Large intestine (tissue), 3 donors: ENCODE results near the gene TANC2. TPM values are rescaled to one million over a fixed set of nuclear protein-coding genes. Genes with fewer than 3 reads are reported as not detected.
A peak's percentile ranks its signal among the peaks of the same experiment; 100 is the strongest.

ENCODE experiments used
- DNase-seq, 2 donors: peaks; one replicate each; pipeline versions ENCODE4 v3.0.0 to v3.0.0-alpha.2; 2013
- H3K27ac ChIP-seq: one replicate; pipeline ENCODE4 v1.5.1; 2013; ENCODE audit warnings: low read length
- H3K27me3 ChIP-seq: 2 replicates; pipeline ENCODE4 v1.6.1; 2013; ENCODE audit warnings: low read length; ENCODE audit not compliant: control insufficient read depth, insufficient read depth
- H3K36me3 ChIP-seq: 2 replicates; pipeline ENCODE4 v1.6.1; 2013; ENCODE audit warnings: low read length; ENCODE audit not compliant: control insufficient read depth, insufficient read depth
- H3K4me1 ChIP-seq: one replicate; pipeline ENCODE4 v1.6.1; 2013; ENCODE audit warnings: low read length; ENCODE audit not compliant: control insufficient read depth, insufficient read depth
- H3K4me3 ChIP-seq: one replicate; pipeline ENCODE4 v1.5.1; 2013; ENCODE audit warnings: low read length
- H3K9me3 ChIP-seq: one replicate; pipeline ENCODE4 v1.6.1; 2013; ENCODE audit warnings: mild to moderate bottlenecking, low read depth, low read length, moderate library complexity; ENCODE audit not compliant: control insufficient read depth
- WGBS: methylation state at CpG from one replicate; pipeline ENCODE4 v1.1.5; 2013; ENCODE audit warnings: low lambda C conversion rate; ENCODE audit not compliant: insufficient coverage; 5-methylcytosine and 5-hydroxymethylcytosine counted together
- polyA plus RNA-seq: library from polyadenylated mRNA; unstranded; fragments of 120-200 nt; gene quantifications from one replicate; pipeline ENCODE4 v1.2.1, GENCODE V29; 2013

Gene TANC2
- polyA plus RNA-seq, 1 donor = 12.8 TPM

DNA sequence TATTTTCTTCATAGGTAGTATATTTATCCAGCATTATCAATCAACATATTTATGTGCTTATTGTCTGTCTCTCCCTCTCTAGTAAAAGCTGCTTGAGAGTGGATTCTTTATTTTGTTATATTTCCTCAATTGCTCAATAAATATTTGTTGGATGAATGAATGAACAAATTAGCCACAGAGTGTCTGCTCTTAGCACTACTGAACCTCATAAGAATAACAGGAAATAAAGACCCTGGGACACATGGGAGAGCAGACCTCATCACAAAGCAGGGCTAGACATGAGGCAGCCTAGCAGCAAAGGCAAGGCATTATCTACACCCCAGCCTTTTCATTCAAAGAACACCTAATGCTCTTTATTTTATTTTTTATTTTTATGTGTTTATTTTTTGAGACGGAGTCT, 34.9 kb upstream of the TANC2 start:
- WGBS = 100% methylated on average over 1 of the region's 1 CpG
- Histone ChIP-seq H3K36me3 (no peaks in the 10 kb centered on the region), H3K4me3 (no peak overlapping the region), H3K4me1 (no peaks in the 10 kb centered on the region), H3K27ac (no peak overlapping the region), H3K9me3 (no peaks in the 10 kb centered on the region), H3K27me3 (no peaks in the 10 kb centered on the region)
- DNase-seq = no peak

- H3K27ac ChIP-seq = no peak overlapping the region
- no peaks in the 10 kb centered on the region for H3K36me3 ChIP-seq
- WGBS = 65% methylated on average over 5 of the region's 15 CpGs
- no peak overlapping the region for H3K4me3 ChIP-seq
- DNase-seq = peak; percentile 9
- H3K4me1 ChIP-seq = no peaks in the 10 kb centered on the region
- H3K27me3 ChIP-seq = no peaks in the 10 kb centered on the region
- no peaks in the 10 kb centered on the region for H3K9me3 ChIP-seq
Measured at GRCh38 chr17:62933501-62934385, 32.3 kb upstream of the TANC2 start.

GRCh38 chr17:62935098-62935497, 30.9 kb upstream of the TANC2 start:
- no peak overlapping the region for H3K27ac ChIP-seq
- H3K4me3 ChIP-seq = no peak overlapping the region
- no peaks in the 10 kb centered on the region for H3K27me3 ChIP-seq
- no peaks in the 10 kb centered on the region for H3K4me1 ChIP-seq
- no CpG with 5 or more reads among the region's 1 CpG for WGBS
- no peaks in the 10 kb centered on the region for H3K9me3 ChIP-seq
- DNase-seq = no peak
- no peaks in the 10 kb centered on the region for H3K36me3 ChIP-seq

DNA sequence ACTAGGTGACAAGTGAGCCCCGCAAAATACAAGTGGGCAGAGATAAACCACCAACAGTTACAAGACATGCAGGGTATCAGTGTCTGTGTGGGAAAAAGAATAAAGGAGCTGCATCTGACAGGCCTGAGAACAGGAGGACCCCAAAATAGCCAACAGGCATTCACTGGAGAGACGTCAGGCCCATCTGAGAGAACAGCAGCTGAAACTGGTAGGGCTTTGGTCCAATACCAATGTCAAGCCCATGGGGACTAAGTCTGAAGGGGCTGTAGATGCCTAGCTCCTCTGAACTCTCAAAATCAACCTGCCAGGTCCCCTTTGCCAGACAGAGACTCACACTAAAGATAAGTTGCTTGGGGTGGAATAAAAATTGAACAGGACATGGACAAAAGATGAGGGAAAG, 30.5 kb upstream of the TANC2 start:
- DNase-seq = no peak
- Histone ChIP-seq H3K27me3 (no peaks in the 10 kb centered on the region), H3K36me3 (no peaks in the 10 kb centered on the region), H3K27ac (no peak overlapping the region), H3K9me3 (no peaks in the 10 kb centered on the region), H3K4me1 (no peaks in the 10 kb centered on the region), H3K4me3 (no peak overlapping the region)
- WGBS = 100% methylated on average over 1 of the region's 2 CpGs

GRCh38 chr17:62937606-62938005, 28.4 kb upstream of the TANC2 start:
- no peak overlapping the region for H3K27ac ChIP-seq
- no peaks in the 10 kb centered on the region for H3K27me3 ChIP-seq
- H3K9me3 ChIP-seq = no peaks in the 10 kb centered on the region
- WGBS = no CpG with 5 or more reads among the region's 1 CpG
- no peak for DNase-seq
- H3K4me1 ChIP-seq = no peaks in the 10 kb centered on the region
- H3K4me3 ChIP-seq = no peak overlapping the region
- no peaks in the 10 kb centered on the region for H3K36me3 ChIP-seq

- 100% methylated on average over 1 of the region's 4 CpGs for WGBS
- H3K4me1 ChIP-seq = no peaks in the 10 kb centered on the region
- H3K36me3 ChIP-seq = no peaks in the 10 kb centered on the region
- H3K9me3 ChIP-seq = no peaks in the 10 kb centered on the region
- H3K27me3 ChIP-seq = no peaks in the 10 kb centered on the region
- no peak overlapping the region for H3K4me3 ChIP-seq
- H3K27ac ChIP-seq = no peak overlapping the region
- DNase-seq = no peak
Measured at GRCh38 chr17:62941358-62941991, 24.6 kb upstream of the TANC2 start.

GRCh38 chr17:62948370-62948769, 17.7 kb upstream of the TANC2 start:
- no peaks in the 10 kb centered on the region for H3K27me3 ChIP-seq
- 80% methylated on average over 1 of the region's 1 CpG for WGBS

DNA sequence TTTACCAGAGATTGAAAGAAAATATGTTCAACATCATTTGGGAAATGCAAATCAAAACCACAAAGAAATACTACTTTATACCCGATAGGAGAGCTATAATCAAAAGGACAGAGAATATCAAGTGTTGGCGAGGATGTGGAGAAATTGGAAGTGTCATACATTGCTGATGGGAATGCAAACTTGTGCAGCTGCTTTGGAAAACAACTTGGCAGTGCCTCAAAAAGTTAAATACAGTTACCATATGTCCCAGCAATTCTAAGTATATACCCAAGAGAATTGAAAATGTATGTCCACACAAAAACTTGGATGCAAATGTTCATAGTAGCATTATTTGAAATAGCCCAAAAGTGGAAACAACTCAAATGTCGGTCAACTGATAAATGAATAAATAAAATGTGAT, 17.0 kb upstream of the TANC2 start:
- no peaks in the 10 kb centered on the region for H3K27me3 ChIP-seq
- no peak overlapping the region for H3K27ac ChIP-seq
- H3K36me3 ChIP-seq = no peaks in the 10 kb centered on the region
- no peak for DNase-seq
- H3K9me3 ChIP-seq = no peaks in the 10 kb centered on the region
- 94% methylated on average over 3 of the region's 3 CpGs for WGBS
- H3K4me1 ChIP-seq = no peaks in the 10 kb centered on the region
- no peak overlapping the region for H3K4me3 ChIP-seq

More at GRCh38 chr17:62948370-62948769, 17.7 kb upstream of the TANC2 start:
- H3K9me3 ChIP-seq = no peaks in the 10 kb centered on the region
- H3K36me3 ChIP-seq = no peaks in the 10 kb centered on the region
- DNase-seq = no peak
- H3K4me3 ChIP-seq = no peak overlapping the region
- no peak overlapping the region for H3K27ac ChIP-seq
- H3K4me1 ChIP-seq = no peaks in the 10 kb centered on the region

DNA sequence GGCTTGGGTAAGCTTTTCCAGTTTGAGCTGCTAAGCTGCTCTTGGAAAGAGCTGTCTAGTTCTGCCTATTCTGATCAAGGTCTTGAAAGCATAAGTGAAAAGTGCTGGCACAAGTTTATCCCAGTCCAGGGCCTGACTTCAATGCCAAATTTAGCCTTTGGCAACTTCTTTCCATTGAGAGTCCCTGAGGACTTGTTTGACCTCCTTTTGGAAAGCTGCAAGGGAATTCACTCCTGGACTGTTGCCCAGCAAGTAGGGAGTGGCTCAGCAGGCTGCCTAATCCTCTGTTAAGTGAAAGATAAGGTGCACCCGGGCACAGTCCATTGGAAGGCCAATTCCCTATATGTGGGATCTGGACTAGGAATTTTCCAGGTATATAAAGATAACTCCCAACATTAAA, 16.0 kb upstream of the TANC2 start:
- Histone ChIP-seq H3K36me3 (no peaks in the 10 kb centered on the region), H3K4me1 (no peaks in the 10 kb centered on the region), H3K27me3 (no peaks in the 10 kb centered on the region), H3K9me3 (no peaks in the 10 kb centered on the region), H3K4me3 (no peak overlapping the region), H3K27ac (no peak overlapping the region)
- no CpG with 5 or more reads among the region's 1 CpG for WGBS
- DNase-seq = peak in 1 of 2 donors; percentile 35

GRCh38 chr17:62955841-62956352, 10.1 kb upstream of the TANC2 start:
- 90% methylated on average over 2 of the region's 4 CpGs for WGBS
- DNase-seq = no peak
- H3K27ac ChIP-seq = no peak overlapping the region
- H3K9me3 ChIP-seq = no peaks in the 10 kb centered on the region
- peaks cover 3% of the 10 kb centered on the region for H3K27me3 ChIP-seq
- no peaks in the 10 kb centered on the region for H3K36me3 ChIP-seq
- H3K4me3 ChIP-seq = no peak overlapping the region
- H3K4me1 ChIP-seq = no peaks in the 10 kb centered on the region
